Mucosa of rectum (tissue), 2 donors: ENCODE data around the gene CACNA1S.

ENCODE experiments used
- H3K27ac ChIP-seq, 2 donors: one replicate each; pipeline ENCODE4 v1.7.0; 2013; ENCODE audit warnings: inconsistent platforms in 2 of 2, low read depth in 2 of 2, low read length in 2 of 2
- H3K27me3 ChIP-seq, 2 donors: one replicate each; pipeline ENCODE4 v1.7.0; 2013; ENCODE audit warnings: low read length in 2 of 2; ENCODE audit not compliant: control insufficient read depth in 2 of 2, insufficient read depth in 2 of 2
- H3K36me3 ChIP-seq, 2 donors: one replicate each; pipeline ENCODE4 v1.7.0; 2013; ENCODE audit warnings: low read length in 2 of 2; ENCODE audit not compliant: control insufficient read depth in 2 of 2, insufficient read depth in 2 of 2
- H3K4me1 ChIP-seq, 2 donors: one replicate each; pipeline ENCODE4 v1.7.0; 2013; ENCODE audit warnings: low read length in 2 of 2, mild to moderate bottlenecking in 1 of 2; ENCODE audit not compliant: control insufficient read depth in 2 of 2, insufficient read depth in 2 of 2
- H3K4me3 ChIP-seq, 2 donors: one replicate each; pipeline ENCODE4 v1.7.0; 2013; ENCODE audit warnings: low read length in 2 of 2
- H3K9ac ChIP-seq, 2 donors: one replicate each; pipeline ENCODE4 v1.7.0; 2013; ENCODE audit warnings: low read length in 2 of 2, low read depth in 1 of 2, mild to moderate bottlenecking in 1 of 2
- H3K9me3 ChIP-seq, 2 donors: one replicate each; pipeline ENCODE4 v1.7.0; 2013; ENCODE audit warnings: low read length in 2 of 2; ENCODE audit not compliant: control insufficient read depth in 2 of 2
- donor health status: healthy.
- donor health status: Normal muscosa, but diverticular disease.

The CACNA1S gene

GRCh38 chr1:201112173-201112731 lies at the start of gene CACNA1S:
Gene CACNA1S (minus strand): TSS chr1:201112426. CDS start chr1:201112339, 87 bp downstream.
- Histone ChIP-seq H3K27ac (no peak within 1 kb of the TSS), H3K4me3 (no peak within 1 kb of the TSS), H3K4me1 (peaks cover 3 to 6% of the 10 kb centered on the region in 2 donors), H3K36me3 (no peaks in the 10 kb centered on the region), H3K27me3 (peaks cover 0 to 2% of the 10 kb centered on the region in 2 donors), H3K9me3 (no peaks in the 10 kb centered on the region), H3K9ac (no peak within 1 kb of the TSS)

- Histone ChIP-seq H3K9me3 (peaks cover 0 to 2% of the 10 kb centered on the region in 2 donors), H3K36me3 (no peaks in the 10 kb centered on the region), H3K27me3 (no peaks in the 10 kb centered on the region), H3K27ac (no peak overlapping the region), H3K9ac (no peak overlapping the region), H3K4me1 (peaks cover 0 to 9% of the 10 kb centered on the region in 2 donors), H3K4me3 (no peak overlapping the region)
These were observed 45.7 kb upstream of the CACNA1S start for GRCh38 chr1:201157949-201158348.

- Histone ChIP-seq H3K9me3 (peaks cover 0 to 2% of the 10 kb centered on the region in 2 donors), H3K27ac (no peak overlapping the region), H3K9ac (no peak overlapping the region), H3K4me3 (no peak overlapping the region), H3K27me3 (no peaks in the 10 kb centered on the region), H3K4me1 (peaks cover 0 to 9% of the 10 kb centered on the region in 2 donors), H3K36me3 (no peaks in the 10 kb centered on the region)
These were observed 44.6 kb upstream of the CACNA1S start for GRCh38 chr1:201156819-201157218.

- Histone ChIP-seq H3K9ac (no peak overlapping the region), H3K9me3 (peaks cover 0 to 2% of the 10 kb centered on the region in 2 donors), H3K27ac (no peak overlapping the region), H3K4me3 (no peak overlapping the region), H3K36me3 (peaks cover 0 to 2% of the 10 kb centered on the region in 2 donors), H3K27me3 (no peaks in the 10 kb centered on the region), H3K4me1 (peaks cover 0 to 9% of the 10 kb centered on the region in 2 donors)
These were observed 44.1 kb upstream of the CACNA1S start for GRCh38 chr1:201156346-201156745.

GRCh38 chr1:201155354-201155753 lies 43.1 kb upstream of the CACNA1S start:
- H3K9me3 ChIP-seq: peaks cover 0 to 2% of the 10 kb centered on the region in 2 donors
- H3K4me1 ChIP-seq: peaks cover 0 to 9% of the 10 kb centered on the region in 2 donors
- peaks cover 0 to 2% of the 10 kb centered on the region in 2 donors for H3K36me3 ChIP-seq
- no peaks in the 10 kb centered on the region for H3K27me3 ChIP-seq
- H3K27ac ChIP-seq: no peak overlapping the region
- H3K9ac ChIP-seq: no peak overlapping the region
- H3K4me3 ChIP-seq: no peak overlapping the region

GRCh38 chr1:201154389-201155165 lies 42.4 kb upstream of the CACNA1S start, which contains the start of gene TMEM9:
Gene TMEM9 (minus strand): TSS chr1:201154474. CDS start chr1:201153923, 551 bp downstream.
- Histone ChIP-seq H3K4me1 (peaks cover 0 to 9% of the 10 kb centered on the region in 2 donors), H3K9me3 (peaks cover 0 to 2% of the 10 kb centered on the region in 2 donors), H3K27ac (peak within 1 kb of the TSS in 1 of 2 donors; percentile 37), H3K4me3 (peak within 1 kb of the TSS; percentile 77 to 79), H3K36me3 (peaks cover 0 to 7% of the 10 kb centered on the region in 2 donors), H3K9ac (peak within 1 kb of the TSS; percentile 66 to 74), H3K27me3 (no peaks in the 10 kb centered on the region)

GRCh38 chr1:201153474-201154388 lies 41.5 kb upstream of the CACNA1S start:
- Histone ChIP-seq H3K27me3 (no peaks in the 10 kb centered on the region), H3K36me3 (peaks cover 2 to 8% of the 10 kb centered on the region in 2 donors), H3K27ac (peak overlapping the region in 1 of 2 donors; percentile 23)

GRCh38 chr1:201149400-201149799 lies 37.2 kb upstream of the CACNA1S start:
- no peaks in the 10 kb centered on the region for H3K9me3 ChIP-seq
- H3K4me1 ChIP-seq: peaks cover 0 to 5% of the 10 kb centered on the region in 2 donors
- no peaks in the 10 kb centered on the region for H3K27me3 ChIP-seq
- H3K9ac ChIP-seq: no peak overlapping the region
- H3K4me3 ChIP-seq: no peak overlapping the region
- peaks cover 15 to 28% of the 10 kb centered on the region in 2 donors for H3K36me3 ChIP-seq
- H3K27ac ChIP-seq: no peak overlapping the region

More at GRCh38 chr1:201153474-201154388, 41.5 kb upstream of the CACNA1S start:
- Histone ChIP-seq H3K4me1 (peaks cover 0 to 9% of the 10 kb centered on the region in 2 donors), H3K9ac (peak overlapping the region; percentile 66 to 74), H3K4me3 (peak overlapping the region; percentile 77 to 79), H3K9me3 (peaks cover 0 to 2% of the 10 kb centered on the region in 2 donors)

GRCh38 chr1:201147396-201148015 lies 35.3 kb upstream of the CACNA1S start:
- H3K4me3 ChIP-seq: no peak overlapping the region

More at GRCh38 chr1:201147396-201148015, 35.3 kb upstream of the CACNA1S start:
- no peak overlapping the region for H3K9ac ChIP-seq
- H3K4me1 ChIP-seq: no peaks in the 10 kb centered on the region
- peaks cover 26 to 46% of the 10 kb centered on the region in 2 donors for H3K36me3 ChIP-seq
- no peaks in the 10 kb centered on the region for H3K27me3 ChIP-seq
- no peak overlapping the region for H3K27ac ChIP-seq
- no peaks in the 10 kb centered on the region for H3K9me3 ChIP-seq
